Dermis microvascular lymphatic vessel endothelial cell (primary cell): ENCODE results near the gene HES2. TPM values are rescaled to one million over a fixed set of nuclear protein-coding genes. Genes with fewer than 3 reads are reported as not detected.
A peak's percentile ranks its signal among the peaks of the same experiment; 100 is the strongest.
"Not testable (repeated sequence)": the region's sequence is repeated elsewhere in the genome, so short reads cannot be mapped to it uniquely, and the experiment has no call there.

Experiments used
- DNase-seq, 2 donors: peaks; one replicate each; pipeline versions ENCODE4 v3.0.0 to v3.0.0-alpha.2; 2010; ENCODE audit warnings: low read depth in 2 of 2
- total RNA-seq: library from RNA; depleted of rRNA; stranded (reverse); fragments of >200 nt; gene quantifications from 2 replicates; pipeline ENCODE4 v1.2.1, GENCODE V29; 2014

The HES2 gene
- total RNA-seq, 1 donor from 2014 or later: 17.6 TPM

- peak in 1 of 2 donors; percentile 29 for DNase-seq
These were observed 887 bp downstream of the HES2 start for GRCh38 chr1:6418668-6419396.

DNA sequence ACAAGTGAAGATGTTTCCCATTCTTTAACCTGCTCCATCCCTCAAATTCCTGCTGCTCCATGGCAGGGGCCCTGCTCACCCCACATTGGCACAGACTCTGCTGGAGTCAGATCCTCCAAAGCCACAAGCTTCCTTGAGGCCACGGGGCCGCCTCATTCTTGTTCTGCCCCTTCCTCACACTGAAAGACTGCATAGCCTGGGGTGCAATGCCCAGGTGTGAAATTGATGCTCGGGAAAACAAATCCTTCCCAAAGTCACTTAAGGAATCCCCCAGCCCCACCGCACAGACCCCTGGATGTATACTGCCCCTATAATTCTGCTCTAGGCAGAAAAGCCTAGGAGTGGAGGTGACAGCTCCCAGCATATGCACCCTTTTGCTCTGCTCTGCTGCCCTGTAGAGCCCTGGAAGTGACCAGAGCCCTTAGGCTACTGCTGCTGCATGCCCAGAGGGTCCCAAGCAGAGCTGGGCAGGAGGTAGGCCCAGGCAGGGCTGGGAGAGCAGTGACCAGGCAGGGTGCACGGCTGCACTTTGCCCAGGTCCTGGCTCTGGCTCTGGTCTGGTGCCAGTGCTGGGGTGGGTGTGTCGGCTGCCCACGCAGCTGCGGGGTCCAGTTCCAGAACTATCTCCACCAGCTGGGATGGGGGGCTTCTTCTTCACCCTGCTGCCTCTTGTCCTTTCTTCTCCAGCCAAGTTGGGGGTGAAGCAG, 1.6 kb downstream of the HES2 start:
- no peak for DNase-seq

DNA sequence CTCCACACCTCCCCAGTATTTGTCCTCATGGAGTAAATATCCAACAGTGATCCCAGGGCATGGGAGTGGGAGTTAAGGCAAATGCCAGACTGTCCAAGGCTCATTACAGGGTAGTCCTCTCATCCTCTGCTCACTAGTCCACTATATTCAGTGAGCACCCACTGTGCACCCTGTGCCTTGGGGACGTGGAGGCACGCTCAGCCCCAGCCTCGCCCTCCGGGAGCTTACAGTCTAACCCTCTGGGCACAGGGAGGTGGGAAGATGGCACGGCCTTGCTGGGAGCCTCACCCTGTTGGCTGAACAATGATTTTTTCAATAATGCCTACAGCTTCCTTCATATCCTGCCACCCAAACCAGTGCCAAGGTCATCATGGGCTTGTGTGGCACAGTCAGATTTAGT, 2.8 kb downstream of the HES2 start:
- no peak for DNase-seq

GRCh38 chr1:6416295-6416656, 3.4 kb downstream of the HES2 start:
- no peak for DNase-seq

- no peak for DNase-seq
These were observed 4.7 kb downstream of the HES2 start for GRCh38 chr1:6414881-6415626.

DNA sequence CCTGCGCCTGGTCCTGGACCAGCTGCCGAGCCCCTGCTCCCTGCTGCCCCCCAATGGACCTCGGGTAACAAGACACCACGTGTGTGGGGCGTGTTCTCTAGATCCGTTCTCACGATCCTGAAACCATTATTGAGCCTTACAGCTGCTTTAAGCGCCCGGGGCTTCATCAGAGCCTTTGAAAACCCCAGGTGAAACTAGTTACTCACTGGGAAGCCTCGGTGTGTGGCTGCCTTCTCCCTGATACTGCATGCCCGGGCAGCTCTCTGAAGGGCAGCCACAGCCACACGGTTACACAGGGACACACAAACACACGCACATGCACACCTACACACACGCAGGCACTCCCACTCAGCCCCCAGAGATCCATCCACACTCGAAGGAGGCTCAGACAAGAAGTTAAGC, 5.3 kb downstream of the HES2 start:
- peak; percentile 23 to 70 for DNase-seq

- peak in 1 of 2 donors; percentile 35 for DNase-seq
These were observed 6.8 kb downstream of the HES2 start for GRCh38 chr1:6412896-6413295.

- DNase-seq: no peak
These were observed 9.3 kb downstream of the HES2 start for GRCh38 chr1:6410248-6410893.

- no peak for DNase-seq
These were observed 10.0 kb downstream of the HES2 start for GRCh38 chr1:6409733-6410132.

DNA sequence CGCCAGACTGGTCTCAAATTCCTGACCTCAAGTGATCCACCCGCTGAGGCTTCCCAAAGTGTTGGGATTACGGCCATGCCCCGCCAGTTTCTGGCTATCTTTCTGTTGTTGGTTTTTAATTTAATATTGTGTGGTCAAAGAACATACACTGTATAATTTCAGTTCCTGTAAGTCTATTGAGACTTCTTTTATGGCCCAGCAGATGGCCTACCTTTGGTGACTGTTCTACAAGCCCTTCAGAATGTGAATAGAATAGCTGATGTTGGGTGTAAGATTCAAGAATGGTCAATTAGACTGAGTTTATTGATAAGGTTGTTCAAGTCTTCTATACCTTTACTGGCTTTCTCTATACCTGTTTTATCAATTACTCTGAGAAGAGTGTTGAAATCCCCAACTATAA, 10.7 kb downstream of the HES2 start:
- DNase-seq: no peak

GRCh38 chr1:6408023-6408422, 11.7 kb downstream of the HES2 start:
- no peak for DNase-seq

GRCh38 chr1:6401673-6402072, 18.0 kb downstream of the HES2 start:
- DNase-seq: no peak

GRCh38 chr1:6399294-6399693, 20.4 kb downstream of the HES2 start:
- DNase-seq: no peak

DNA sequence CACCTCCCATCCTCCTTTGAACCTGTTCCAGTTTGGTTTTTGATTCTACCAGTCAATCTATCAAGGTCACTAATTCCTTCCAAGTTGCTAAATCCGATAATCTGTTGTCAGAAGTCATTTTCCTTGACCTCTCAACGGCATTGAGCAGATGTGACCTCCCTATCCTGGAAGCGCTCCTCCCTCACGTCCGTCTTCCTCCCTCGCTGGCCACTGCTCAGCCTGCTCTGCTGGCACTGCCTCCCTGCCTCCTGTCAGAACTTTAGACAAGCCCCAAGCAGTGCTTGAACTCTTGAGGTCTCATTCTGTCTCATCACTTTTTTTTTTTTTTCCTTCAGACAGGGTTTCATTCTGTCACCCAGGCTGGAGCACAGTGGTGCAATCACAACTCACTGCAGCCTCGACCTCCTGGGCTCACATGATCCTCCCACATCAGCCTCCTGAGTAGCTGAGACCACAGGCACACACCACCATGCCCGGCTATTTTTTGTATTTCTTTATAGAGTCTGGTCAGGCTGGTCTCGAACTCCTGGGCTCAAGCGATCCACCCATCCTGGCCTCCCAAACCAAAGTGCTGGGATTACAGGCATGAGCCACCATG, 21.8 kb downstream of the HES2 start:
- DNase-seq: no peak

GRCh38 chr1:6396998-6397397, 22.7 kb downstream of the HES2 start:
- DNase-seq: no peak

- not testable (repeated sequence) for DNase-seq
These were observed 23.9 kb downstream of the HES2 start for GRCh38 chr1:6395781-6396244.

GRCh38 chr1:6395130-6395529, 24.6 kb downstream of the HES2 start:
- DNase-seq: not testable (repeated sequence)

DNA sequence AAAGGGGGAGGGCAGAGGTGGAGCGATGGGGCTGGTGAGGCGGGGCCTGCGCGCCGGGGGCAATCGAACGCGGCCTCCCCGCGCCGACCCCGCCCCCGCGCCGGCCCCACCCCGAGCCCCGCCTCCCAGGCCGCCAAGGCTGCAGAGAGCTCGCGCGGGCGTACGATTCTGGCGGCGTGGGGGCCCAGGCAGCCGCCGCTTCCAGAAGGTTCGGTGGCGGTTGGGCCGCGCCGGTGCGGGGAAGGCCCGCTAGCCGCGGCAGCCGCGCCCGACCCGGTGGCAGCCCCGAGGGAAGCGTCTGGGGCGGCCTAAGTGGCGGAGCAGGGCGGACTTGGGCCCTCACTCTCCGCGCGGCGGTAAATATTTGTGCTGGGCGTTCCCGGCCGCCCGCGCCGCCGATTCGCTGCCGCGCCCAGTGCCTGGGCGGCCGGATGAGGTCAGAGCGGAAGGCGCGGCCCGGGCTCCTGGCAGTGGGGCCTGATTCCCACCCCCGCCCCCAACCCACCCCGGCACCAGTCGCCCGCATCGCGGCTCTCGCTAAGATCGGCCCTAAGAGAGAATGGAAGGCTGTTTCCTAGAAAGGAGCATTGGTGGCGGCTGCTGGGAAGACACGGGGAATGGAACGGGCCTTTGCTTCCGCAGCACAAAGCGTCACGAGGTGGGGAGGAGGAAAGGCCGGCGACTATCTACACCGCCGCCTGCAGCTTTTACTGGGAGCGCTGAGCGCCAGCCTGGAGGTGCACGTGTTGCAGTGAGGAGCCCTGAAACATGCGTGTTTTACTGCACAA, 26.1 kb downstream of the HES2 start, which contains the start of gene ACOT7:
TSS of gene ACOT7 (minus strand) at position 368 of the 788 bp plus-strand sequence. CDS start 368 bp downstream, outside the sequence.
- peak; percentile 65 to 91 for DNase-seq

GRCh38 chr1:6392809-6393399, 26.8 kb downstream of the HES2 start:
- no peak for DNase-seq
